Uterus (tissue), 2 donors: Measurements from ENCODE around the gene HSPA12A.

Source experiments
- CTCF ChIP-seq, 4 experiments: fragments of 200-600 bp in 2 of 4; fragments of 450-650 bp in 2 of 4; sonication (generic) in 2 of 4; IDR thresholded peaks; one replicate each; pipeline ENCODE4 v1.5.1; 2016 to 2019; ENCODE audit warnings: antibody characterized with exemption in 4 of 4, mild to moderate bottlenecking in 2 of 4, moderate library complexity in 1 of 4
- POLR2A ChIP-seq, 2 donors: fragments of 450-650 bp; IDR thresholded peaks; one replicate each; pipeline ENCODE4 v1.6.1; 2016; ENCODE audit warnings: antibody characterized with exemption in 2 of 2, mild to moderate bottlenecking in 1 of 2, moderate library complexity in 1 of 2

- TF ChIP-seq CTCF (IDR thresholded peaks at IDR 0.05) (no peak), POLR2A (IDR thresholded peaks at IDR 0.05) (no peak)
Observed at GRCh38 chr10:116653885-116654284, 88.5 kb downstream of the HSPA12A start.
